GM10248 (cell line): Measurements from ENCODE around the gene SIK3.

Source experiments
- CTCF ChIA-PET: fragments of 300-600 bp; sonication (Branson Sonifier 250); formaldehyde crosslinking; extraction: SDS; loops from one replicate; lab custom pipeline; 2021; ENCODE audit warnings: antibody characterized with exemption; lab: Yijun Ruan, JAX
- POLR2A ChIA-PET: fragments of 350-650 bp; sonication (Branson Sonifier 250); formaldehyde crosslinking; extraction: SDS; loops from one replicate; lab custom pipeline; 2020; ENCODE audit warnings: antibody characterized with exemption; lab: Yijun Ruan, JAX
- DNase-seq: peaks from one replicate; pipeline ENCODE4 v3.0.0; 2012; ENCODE audit errors: extremely low spot score
- CTCF ChIP-seq: IDR thresholded peaks from 2 replicates; pipeline ENCODE4 v1.5.1; 2012; ENCODE audit warnings: mild to moderate bottlenecking, low read depth; ENCODE audit errors: extremely low read depth, missing control alignments, control extremely low read depth

The SIK3 gene

GRCh38 chr11:116823031-116823843 lies 275.0 kb downstream of the SIK3 start, which contains the start of gene APOA4:
TSS of gene APOA4 (minus strand) at chr11:116823304. CDS start at chr11:116823191, 113 bp downstream.
- ChIA-PET POLR2A (no interaction called here), CTCF (interaction anchor here (1.1 to 6.2 kb wide), 7 partner anchors 10 to 404 kb away, joined by 3 to 50 read pairs (median 4); partner anchors contain the start of genes APOA1 and APOA5)
- no peak for DNase-seq
- no peak for TF ChIP-seq CTCF

- POLR2A ChIA-PET = no interaction called here
- no peak for TF ChIP-seq CTCF
- DNase-seq = no peak
- CTCF ChIA-PET = interaction anchor here (1.1 to 6.2 kb wide), 6 partner anchors 9 to 404 kb away, joined by 3 to 50 read pairs (median 4); partner anchors contain the start of genes APOA1 and APOA5
These were observed 275.7 kb downstream of the SIK3 start for GRCh38 chr11:116822575-116822974.

- DNase-seq = no peak
- POLR2A ChIA-PET = no interaction called here
- CTCF ChIA-PET = interaction anchor here (0.7 to 6.2 kb wide), 4 partner anchors 8 to 406 kb away, joined by 3 to 50 read pairs (median 10); partner anchors contain the start of genes APOA1, APOA5 and APOC3
- TF ChIP-seq CTCF = no peak
These were observed 276.9 kb downstream of the SIK3 start for GRCh38 chr11:116821050-116821918.

GRCh38 chr11:116819049-116819448 lies 279.2 kb downstream of the SIK3 start:
- TF ChIP-seq CTCF = no peak

GRCh38 chr11:116814502-116814901 lies 283.7 kb downstream of the SIK3 start:
- DNase-seq = no peak
- POLR2A ChIA-PET = no interaction called here
- TF ChIP-seq CTCF = no peak
- CTCF ChIA-PET = interaction anchor here (2.6 kb wide), 1 partner anchor 23 kb away, joined by 14 read pairs; the partner anchor contains the start of gene APOA5

More at GRCh38 chr11:116819049-116819448, 279.2 kb downstream of the SIK3 start:
- CTCF ChIA-PET = interaction anchor here (1.0 to 6.2 kb wide), 3 partner anchors 15 to 28 kb away, joined by 3 to 50 read pairs (median 5); partner anchors contain the start of genes APOA1 and APOA5
- POLR2A ChIA-PET = no interaction called here
- no peak for DNase-seq
